ENCODE data around the gene FHIT.

DNA sequence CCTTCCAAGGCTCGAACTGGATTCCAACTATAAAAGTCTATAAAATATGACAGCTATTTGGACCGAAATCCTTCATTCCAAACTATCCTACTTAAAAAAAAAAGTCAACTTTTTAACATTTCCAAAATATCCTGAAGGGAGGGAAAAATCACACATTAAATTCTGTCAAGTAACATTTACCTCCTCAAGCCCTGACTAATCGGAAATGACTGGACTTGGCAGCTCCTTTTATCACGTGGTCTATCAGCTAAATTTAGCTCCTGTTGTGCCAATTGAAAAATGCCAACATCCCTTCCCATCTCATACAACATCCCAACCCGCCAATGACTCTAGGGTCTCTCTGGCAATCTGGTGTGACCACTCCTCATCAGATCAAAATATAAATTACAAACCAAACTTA is 297.9 kb downstream of the FHIT start:
- TF ChIP-seq, protein P1, sequence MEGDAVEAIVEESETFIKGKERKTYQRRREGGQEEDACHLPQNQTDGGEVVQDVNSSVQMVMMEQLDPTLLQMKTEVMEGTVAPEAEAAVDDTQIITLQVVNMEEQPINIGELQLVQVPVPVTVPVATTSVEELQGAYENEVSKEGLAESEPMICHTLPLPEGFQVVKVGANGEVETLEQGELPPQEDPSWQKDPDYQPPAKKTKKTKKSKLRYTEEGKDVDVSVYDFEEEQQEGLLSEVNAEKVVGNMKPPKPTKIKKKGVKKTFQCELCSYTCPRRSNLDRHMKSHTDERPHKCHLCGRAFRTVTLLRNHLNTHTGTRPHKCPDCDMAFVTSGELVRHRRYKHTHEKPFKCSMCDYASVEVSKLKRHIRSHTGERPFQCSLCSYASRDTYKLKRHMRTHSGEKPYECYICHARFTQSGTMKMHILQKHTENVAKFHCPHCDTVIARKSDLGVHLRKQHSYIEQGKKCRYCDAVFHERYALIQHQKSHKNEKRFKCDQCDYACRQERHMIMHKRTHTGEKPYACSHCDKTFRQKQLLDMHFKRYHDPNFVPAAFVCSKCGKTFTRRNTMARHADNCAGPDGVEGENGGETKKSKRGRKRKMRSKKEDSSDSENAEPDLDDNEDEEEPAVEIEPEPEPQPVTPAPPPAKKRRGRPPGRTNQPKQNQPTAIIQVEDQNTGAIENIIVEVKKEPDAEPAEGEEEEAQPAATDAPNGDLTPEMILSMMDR (IDR thresholded peaks at IDR 0.05) = no peak
- no peak for TF ChIP-seq POLR2A (IDR thresholded peaks at IDR 0.05)
